Stimulated activated CD4-positive, alpha-beta T cell treated with anti-CD3 and anti-CD28 coated beads, Interleukin-4, amount 100 ng/mL, for 4 hours (primary cell): Measurements from ENCODE around the gene EVI2B.
"Not testable (repeated sequence)": the region's sequence is repeated elsewhere in the genome, so short reads cannot be mapped to it uniquely, and the experiment has no call there.

Experiments used
- DNase-seq, 2 experiments: peaks; one replicate each; pipeline ENCODE4 v3.0.0-alpha.2; 2020

Gene EVI2B

DNA sequence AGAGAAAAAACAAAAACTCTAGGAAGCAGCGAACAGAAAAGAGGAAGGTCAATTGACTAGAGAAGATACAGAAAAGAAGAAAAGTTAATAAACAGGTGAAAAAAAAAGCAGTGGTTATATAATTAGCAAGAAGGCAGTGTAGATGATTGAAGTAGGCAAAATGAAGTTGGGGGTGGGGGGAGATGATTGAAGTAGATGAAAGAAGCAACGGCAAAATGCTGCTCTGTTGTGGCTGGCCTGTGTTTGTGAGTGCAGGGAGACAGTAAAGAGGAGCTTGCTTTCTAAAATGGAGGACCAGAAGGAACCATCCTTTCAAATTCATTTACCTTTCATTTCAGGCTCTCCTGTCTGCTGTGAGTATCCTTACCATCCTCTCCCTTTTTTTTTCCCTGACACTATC is 3.6 kb downstream of the EVI2B start:
- DNase-seq = peak in 1 of 2 experiments; percentile 54

DNA sequence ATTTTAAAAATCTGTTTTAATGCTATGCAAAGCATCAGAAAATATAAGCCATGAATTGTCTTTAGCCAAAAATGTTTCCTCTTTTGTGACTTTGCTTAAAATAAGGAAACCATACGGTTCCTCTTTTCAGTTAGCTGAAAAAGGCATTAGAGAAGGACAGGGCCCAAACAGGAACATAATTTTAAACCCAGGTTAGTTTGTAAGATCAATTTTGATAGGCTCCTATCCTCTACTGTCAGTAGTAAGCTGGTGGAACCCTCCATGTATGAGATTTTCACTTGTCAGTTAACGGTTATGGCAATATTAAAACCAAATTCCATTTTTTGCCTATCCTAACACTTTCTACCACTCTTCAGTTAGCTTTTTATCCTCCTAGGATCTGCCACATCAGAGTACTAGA is 4.3 kb downstream of the EVI2B start:
- no peak for DNase-seq

DNA sequence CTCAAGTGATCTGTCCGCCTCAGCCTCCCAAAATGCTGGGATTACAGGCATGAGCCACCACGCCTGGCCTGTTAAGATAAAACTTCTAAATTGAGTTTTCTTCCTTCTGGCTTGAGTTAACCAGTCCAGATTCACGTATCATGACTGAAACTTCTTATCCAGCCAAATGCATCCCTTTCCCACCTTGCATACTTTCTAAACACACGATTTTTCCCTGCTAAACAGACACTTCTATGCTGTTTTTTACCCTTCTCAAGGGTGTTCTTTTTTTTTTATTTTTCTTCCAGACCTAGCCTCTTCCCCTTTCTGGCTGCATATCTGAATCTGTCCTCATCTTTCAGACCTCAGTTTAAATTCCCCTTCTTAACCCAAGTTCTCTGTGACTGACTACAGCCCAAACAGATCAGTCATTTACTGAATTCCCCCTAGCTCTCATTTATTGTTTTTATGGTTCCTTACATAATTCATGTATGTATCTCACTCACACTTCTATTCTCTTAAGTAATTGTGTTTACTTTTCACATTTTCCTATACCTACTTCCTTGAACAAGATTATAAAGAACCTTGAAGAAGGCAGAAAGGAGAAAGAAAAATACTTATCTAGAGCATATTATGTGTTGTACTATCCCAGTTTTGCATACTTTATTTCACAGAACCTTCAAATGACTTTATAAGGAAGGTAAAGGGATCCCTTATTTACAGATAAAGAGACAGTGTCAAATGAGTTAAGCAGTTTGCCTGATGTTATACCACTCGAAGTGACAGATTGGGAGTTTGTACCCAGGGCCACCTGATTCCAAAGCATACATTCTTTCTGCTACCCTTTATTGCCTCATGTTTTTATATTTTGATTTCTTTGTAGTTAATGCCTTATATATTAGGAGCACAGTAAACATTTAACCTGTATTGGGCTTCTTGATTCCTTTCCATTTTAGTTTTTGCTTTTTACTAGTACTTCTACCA is 5.2 kb downstream of the EVI2B start:
- DNase-seq = no peak

DNA sequence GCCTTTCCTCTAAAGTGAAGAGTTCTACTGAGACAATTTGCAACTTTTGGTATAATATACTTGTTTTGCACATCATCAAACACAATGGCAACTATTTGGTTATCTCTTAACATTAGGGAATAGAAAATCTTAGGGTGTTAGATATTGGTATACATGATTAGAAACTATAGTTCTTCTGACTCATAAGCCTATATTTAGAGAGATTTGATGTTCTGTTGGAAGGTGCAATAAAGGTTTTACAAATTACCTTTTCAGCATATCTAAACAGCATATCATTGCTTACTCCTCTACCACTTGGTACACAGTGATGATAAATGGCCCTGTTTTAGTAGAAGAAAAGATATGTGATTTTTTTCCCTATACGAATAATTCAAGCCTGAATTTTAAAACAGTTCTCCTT is 6.2 kb downstream of the EVI2B start:
- DNase-seq = no peak

DNA sequence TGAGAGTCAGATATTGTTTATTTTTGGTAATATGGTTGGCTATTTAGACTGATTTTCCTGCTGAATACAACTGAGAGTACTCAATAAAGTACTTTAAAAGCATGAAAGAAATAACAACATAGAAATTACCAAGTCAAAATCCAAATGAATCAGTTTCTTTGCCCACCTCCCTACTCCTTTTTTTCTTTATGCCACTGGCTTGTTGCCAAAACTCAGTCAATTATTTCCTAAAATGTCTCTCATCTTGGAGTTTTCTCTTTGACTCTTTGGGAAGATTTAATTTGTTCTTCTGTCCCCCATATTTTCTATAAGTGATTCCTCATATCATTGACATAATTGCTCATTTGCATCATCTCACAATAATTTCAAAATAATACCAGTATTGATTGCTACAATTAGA is 14.2 kb downstream of the EVI2B start:
- DNase-seq = no peak

DNA sequence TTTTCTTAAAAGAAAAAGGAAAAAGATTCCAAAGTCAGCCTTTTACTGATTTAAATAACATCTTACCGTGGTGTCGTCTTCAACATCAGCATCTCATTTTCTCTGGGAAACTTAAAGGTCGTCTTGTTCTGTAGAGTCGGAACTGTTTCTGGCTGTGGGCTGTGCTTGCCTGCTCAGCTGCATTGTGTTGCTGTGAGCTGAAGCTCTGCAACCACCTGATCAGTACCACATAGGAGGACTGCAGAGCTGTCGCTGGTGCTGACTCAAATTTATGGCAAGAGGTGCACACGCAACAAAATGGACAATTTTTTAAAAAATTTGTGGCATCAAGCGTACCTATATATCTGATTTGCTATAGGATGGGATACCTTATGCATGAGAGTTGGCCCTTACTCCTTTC is 16.8 kb downstream of the EVI2B start, which contains the start of gene OMG:
Gene OMG (minus strand): TSS at position 150 of the 400 bp plus-strand sequence. CDS start 908 bp downstream, outside the sequence.
- no peak for DNase-seq

GRCh38 chr17:31296142-31296541 is 17.7 kb downstream of the EVI2B start:
- DNase-seq = no peak

- DNase-seq = no peak
Measured at GRCh38 chr17:31295489-31295871, 18.4 kb downstream of the EVI2B start.

- DNase-seq = no peak
Measured at GRCh38 chr17:31294820-31295488, 18.9 kb downstream of the EVI2B start.

- no peak for DNase-seq
Measured at GRCh38 chr17:31294231-31294630, 19.6 kb downstream of the EVI2B start.

DNA sequence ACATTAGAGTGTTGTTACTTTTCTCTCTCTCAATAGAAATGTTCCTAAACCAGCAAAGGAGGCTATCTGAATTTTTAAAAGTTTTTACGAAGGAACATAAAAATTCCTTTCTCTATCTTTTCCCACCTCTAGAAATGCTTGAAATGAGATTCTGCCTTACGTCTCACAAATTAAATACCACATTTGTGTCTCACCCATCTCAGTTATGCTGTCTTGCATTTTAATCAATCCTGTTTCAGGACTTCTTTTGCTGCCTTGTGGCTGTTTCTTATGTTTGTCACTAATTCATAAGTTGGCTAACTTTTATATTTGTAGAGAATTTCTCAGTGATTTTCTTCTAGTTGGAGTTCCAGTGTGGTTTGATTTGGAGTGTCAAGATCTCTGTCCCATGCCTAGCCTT is 20.3 kb downstream of the EVI2B start:
- DNase-seq = no peak

DNA sequence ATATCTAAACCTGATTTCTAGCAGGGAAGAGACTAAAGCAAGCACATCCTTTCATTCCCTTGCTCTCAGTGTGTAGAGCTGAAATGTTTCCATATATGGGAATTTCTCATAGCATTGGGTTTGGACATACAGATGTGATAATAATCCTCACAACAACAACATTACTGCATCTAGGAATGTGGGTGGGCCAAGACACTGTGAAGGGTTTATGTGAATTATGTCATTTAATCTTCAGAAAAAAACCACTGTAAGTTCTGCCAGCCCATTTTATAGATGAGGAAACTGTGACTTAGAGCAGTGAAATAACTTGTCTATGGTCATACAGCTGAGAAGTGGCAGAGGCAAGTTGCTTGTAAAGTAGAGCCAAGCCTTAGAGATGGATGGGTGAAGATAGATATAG is 22.0 kb downstream of the EVI2B start:
- no peak for DNase-seq

GRCh38 chr17:31289790-31290189 is 24.1 kb downstream of the EVI2B start:
- no peak for DNase-seq

- not testable (repeated sequence) for DNase-seq
Measured at GRCh38 chr17:31287932-31288331, 25.9 kb downstream of the EVI2B start.

GRCh38 chr17:31286587-31286986 is 27.3 kb downstream of the EVI2B start:
- no peak for DNase-seq

GRCh38 chr17:31283841-31284240 is 30.0 kb downstream of the EVI2B start:
- DNase-seq = no peak

- DNase-seq = no peak
Measured at GRCh38 chr17:31281061-31281460, 32.8 kb downstream of the EVI2B start.

GRCh38 chr17:31279401-31279800 is 34.5 kb downstream of the EVI2B start:
- DNase-seq = no peak

- no peak for DNase-seq
Measured at GRCh38 chr17:31275116-31275515, 38.7 kb downstream of the EVI2B start.

GRCh38 chr17:31274252-31274651 is 39.6 kb downstream of the EVI2B start:
- no peak for DNase-seq

- no peak for DNase-seq
Measured at GRCh38 chr17:31273516-31273915, 40.3 kb downstream of the EVI2B start.

- DNase-seq = no peak
Measured at GRCh38 chr17:31272803-31273202, 41.1 kb downstream of the EVI2B start.

GRCh38 chr17:31272236-31272635 is 41.6 kb downstream of the EVI2B start:
- DNase-seq = no peak

DNA sequence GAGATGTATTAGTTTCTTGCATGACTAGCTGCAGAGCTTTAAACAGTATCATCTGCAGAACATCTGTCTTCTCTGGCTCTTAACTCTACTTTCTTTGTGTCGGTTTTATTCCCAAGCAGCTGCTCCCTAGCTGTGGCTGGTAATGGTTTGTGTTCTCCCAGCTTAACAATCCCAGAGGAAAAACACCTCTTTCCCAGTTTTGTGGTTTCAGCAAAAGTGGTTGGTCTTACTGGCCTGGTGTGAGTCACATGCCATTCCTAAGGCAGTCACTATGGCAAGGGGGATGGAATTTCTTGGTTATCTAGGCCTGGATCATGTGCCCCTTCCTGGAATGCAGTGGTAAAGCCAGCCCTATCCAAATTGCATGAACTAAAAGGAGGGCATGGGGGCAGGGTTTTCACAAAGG is 44.3 kb downstream of the EVI2B start:
- no peak for DNase-seq
